Panc1 (cell line): ENCODE measurements around the gene MRAP. TPM values are rescaled to one million over a fixed set of nuclear protein-coding genes. Genes with fewer than 3 reads are reported as not detected.

Experiments
- ATAC-seq: fragments of 200-7000 bp; cut with Tn5 transposase; 2 replicates; pipeline ENCODE4 v1.9.1; 2020; ENCODE audit warnings: mild to moderate bottlenecking, moderate library complexity
- BruUV-seq: library from RNA; stranded (reverse); fragments of 400-500 nt; replicated peaks from 2 replicates; lab custom pipeline; 2021; lab: Mats Ljungman, UMichigan
- CTCF ChIA-PET: fragments of 300-600 bp; sonication (Branson Sonifier 250); formaldehyde crosslinking; loops from one replicate; lab custom pipeline; 2022; ENCODE audit warnings: antibody characterized with exemption; lab: Charles Lee
- POLR2A ChIA-PET: fragments of 300-600 bp; sonication (Branson Sonifier 250); formaldehyde crosslinking; loops from one replicate; lab custom pipeline; 2022; ENCODE audit warnings: antibody characterized with exemption; lab: Charles Lee
- DNase-seq: peaks from one replicate; pipeline ENCODE4 v3.0.0-alpha.2; 2010; ENCODE audit warnings: low read depth, low spot score
- H3K27ac ChIP-seq: 2 replicates; pipeline ENCODE4 v1.5.1; 2011; ENCODE audit warnings: mild to moderate bottlenecking, low read length, inconsistent platforms
- H3K27me3 ChIP-seq: fragments of 200-500 bp; sonication (Bioruptor generic); 2 replicates; pipeline ENCODE4 v1.6.0; 2014; ENCODE audit warnings: low read length, inconsistent platforms; ENCODE audit not compliant: control insufficient read depth, insufficient read depth
- H3K36me3 ChIP-seq: fragments of 200-500 bp; sonication (Bioruptor generic); 2 replicates; pipeline ENCODE4 v1.5.1; 2014; ENCODE audit warnings: inconsistent platforms, mild to moderate bottlenecking, low read length, moderate library complexity; ENCODE audit not compliant: control insufficient read depth, insufficient read depth
- H3K4me1 ChIP-seq: 2 replicates; pipeline ENCODE4 v1.5.1; 2011; ENCODE audit warnings: inconsistent platforms, mild to moderate bottlenecking, low read length, moderate library complexity; ENCODE audit not compliant: control insufficient read depth, insufficient read depth
- H3K4me3 ChIP-seq, 2 experiments: 2 replicates each; pipeline ENCODE4 v1.5.1; 2011 to 2012; ENCODE audit warnings: low read depth in 2 of 2, low read length in 2 of 2, mild to moderate bottlenecking in 2 of 2, inconsistent platforms in 1 of 2, moderate library complexity in 1 of 2
- H3K9me3 ChIP-seq: fragments of 200-500 bp; sonication (Bioruptor generic); 2 replicates; pipeline ENCODE4 v1.5.1; 2014; ENCODE audit warnings: low read depth, mild to moderate bottlenecking, inconsistent platforms, low read length, moderate library complexity; ENCODE audit not compliant: control insufficient read depth, insufficient read depth
- POLR2AphosphoS5 ChIP-seq: IDR thresholded peaks from 2 replicates; pipeline ENCODE4 v1.6.1; 2012; ENCODE audit warnings: mild to moderate bottlenecking, low read depth, low read length, moderate library complexity
- SIN3A ChIP-seq: IDR thresholded peaks from 2 replicates; pipeline ENCODE4 v1.6.1; 2012; ENCODE audit warnings: low read depth, mild to moderate bottlenecking, low read length, moderate library complexity, borderline replicate concordance; ENCODE audit not compliant: insufficient read depth
- TCF7L2 ChIP-seq: IDR thresholded peaks from 2 replicates; pipeline ENCODE4 v1.6.1; 2011; ENCODE audit warnings: mild to moderate bottlenecking, low read depth, low read length, inconsistent platforms
- in situ Hi-C: cut with HindIII; loops from 2 replicates; pipeline ENCODE4 v1.10.0; 2016; ENCODE audit warnings: low sequenced_read_pairs, low pct_unique_long_range_greater_than_20kb
- intact Hi-C: fragments of 100-400 bp; cut with micrococcal nuclease; formaldehyde crosslinking; loops from one replicate; pipeline ENCODE4 v1.10.0; 2022; ENCODE audit not compliant: unreplicated experiment
- total RNA-seq: library from RNA; stranded (reverse); gene quantifications from one replicate; pipeline ENCODE4 v1.2.1, GENCODE V29; 2021; ENCODE audit not compliant: unreplicated experiment
- TF ChIP-seq, protein P1 (sequence below), 2 experiments: IDR thresholded peaks; 2 replicates each; pipeline ENCODE4 v1.6.1; 2011 to 2012; ENCODE audit warnings: low read depth in 2 of 2, control low read depth in 1 of 2, low read length in 1 of 2, mild to moderate bottlenecking in 1 of 2, moderate library complexity in 1 of 2; ENCODE audit not compliant: insufficient read depth in 1 of 2
- TF ChIP-seq, protein P2 (sequence below): fragments of 450-650 bp; IDR thresholded peaks from 2 replicates; pipeline ENCODE4 v1.5.1; 2017; ENCODE audit warnings: mild to moderate bottlenecking

Gene MRAP
- total RNA-seq, 1 experiment from 2014 or later = not detected

DNA sequence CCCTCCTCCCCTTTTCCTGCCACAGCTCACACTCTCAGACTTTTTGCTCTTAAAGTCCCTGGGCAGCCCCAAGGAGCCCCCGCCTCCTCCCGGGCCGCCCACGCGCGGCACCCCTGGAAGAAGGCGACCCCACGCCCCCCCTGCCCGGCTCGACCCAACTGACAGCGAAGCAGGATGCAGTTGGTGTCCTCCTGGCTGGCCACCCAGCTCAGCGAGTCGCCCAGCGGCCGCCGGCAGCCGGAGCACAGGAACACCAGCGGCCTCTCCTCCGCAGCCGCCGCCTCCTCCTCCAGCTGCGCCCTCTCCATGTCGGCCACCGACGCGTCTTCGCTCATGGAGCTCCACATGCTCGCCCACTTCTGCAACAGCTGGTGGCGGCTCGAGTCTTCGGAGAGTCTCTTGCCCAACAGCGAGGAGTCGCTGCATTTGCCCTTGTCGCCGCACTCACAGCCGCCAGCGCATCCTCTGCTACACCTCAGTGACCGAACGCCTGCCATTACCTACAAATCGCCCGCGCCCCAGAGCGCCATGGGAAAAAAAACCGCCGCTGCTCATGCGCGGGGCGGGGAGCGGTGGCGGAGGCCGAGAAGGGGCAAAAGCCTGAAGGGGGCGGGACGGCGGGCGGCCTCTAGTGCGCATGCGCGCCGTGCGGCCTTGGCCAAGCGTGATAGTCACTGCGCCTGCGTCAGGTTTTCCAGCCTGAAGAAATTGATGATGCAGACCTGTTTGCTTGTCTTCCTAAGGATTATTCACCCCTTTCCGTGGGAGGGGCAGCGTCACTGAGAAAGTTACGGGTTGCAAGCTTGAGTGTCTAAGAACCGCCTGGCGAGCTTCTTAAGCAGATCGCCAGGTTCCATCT lies 19.9 kb upstream of the MRAP start, which contains the start of gene MIS18A:
Gene MIS18A (minus strand): TSS at position 532 of the 859 bp plus-strand sequence. CDS start 35 bp downstream, at position 497.
- intact Hi-C loops = no loop called here
- POLR2A ChIA-PET = no interaction called here

DNA sequence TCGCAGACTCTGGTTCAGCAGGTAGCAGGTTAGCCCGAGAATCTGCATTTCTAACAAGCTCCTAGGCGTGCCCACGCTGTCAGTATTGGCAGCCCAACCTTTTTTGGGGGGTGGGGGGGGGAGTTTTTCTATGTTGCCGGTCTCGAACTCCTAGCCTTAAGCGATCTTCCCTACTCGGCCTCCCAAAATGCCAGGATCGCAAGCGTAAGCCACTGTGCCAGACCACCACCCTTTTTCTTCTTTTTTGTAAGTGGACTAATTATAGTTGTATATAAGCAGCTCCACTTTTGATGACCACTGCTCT lies 19.3 kb upstream of the MRAP start:
- no peaks in the 10 kb centered on the region for H3K9me3 ChIP-seq
- H3K4me3 ChIP-seq = peak overlapping the region; percentile 86 to 87
- no TSS peak for BruUV-seq
- intact Hi-C loops = no loop called here
- H3K27me3 ChIP-seq = no peaks in the 10 kb centered on the region
- no peak; the same call in 1 of the 2 replicates for ATAC-seq
- in situ Hi-C loops = no loop called here
- peaks cover 2% of the 10 kb centered on the region for H3K36me3 ChIP-seq
- peak overlapping the region; percentile 75 for H3K27ac ChIP-seq
- POLR2A ChIA-PET = no interaction called here
- H3K4me1 ChIP-seq = peaks cover 11% of the 10 kb centered on the region
- DNase-seq = no peak
- TF ChIP-seq, protein P1, sequence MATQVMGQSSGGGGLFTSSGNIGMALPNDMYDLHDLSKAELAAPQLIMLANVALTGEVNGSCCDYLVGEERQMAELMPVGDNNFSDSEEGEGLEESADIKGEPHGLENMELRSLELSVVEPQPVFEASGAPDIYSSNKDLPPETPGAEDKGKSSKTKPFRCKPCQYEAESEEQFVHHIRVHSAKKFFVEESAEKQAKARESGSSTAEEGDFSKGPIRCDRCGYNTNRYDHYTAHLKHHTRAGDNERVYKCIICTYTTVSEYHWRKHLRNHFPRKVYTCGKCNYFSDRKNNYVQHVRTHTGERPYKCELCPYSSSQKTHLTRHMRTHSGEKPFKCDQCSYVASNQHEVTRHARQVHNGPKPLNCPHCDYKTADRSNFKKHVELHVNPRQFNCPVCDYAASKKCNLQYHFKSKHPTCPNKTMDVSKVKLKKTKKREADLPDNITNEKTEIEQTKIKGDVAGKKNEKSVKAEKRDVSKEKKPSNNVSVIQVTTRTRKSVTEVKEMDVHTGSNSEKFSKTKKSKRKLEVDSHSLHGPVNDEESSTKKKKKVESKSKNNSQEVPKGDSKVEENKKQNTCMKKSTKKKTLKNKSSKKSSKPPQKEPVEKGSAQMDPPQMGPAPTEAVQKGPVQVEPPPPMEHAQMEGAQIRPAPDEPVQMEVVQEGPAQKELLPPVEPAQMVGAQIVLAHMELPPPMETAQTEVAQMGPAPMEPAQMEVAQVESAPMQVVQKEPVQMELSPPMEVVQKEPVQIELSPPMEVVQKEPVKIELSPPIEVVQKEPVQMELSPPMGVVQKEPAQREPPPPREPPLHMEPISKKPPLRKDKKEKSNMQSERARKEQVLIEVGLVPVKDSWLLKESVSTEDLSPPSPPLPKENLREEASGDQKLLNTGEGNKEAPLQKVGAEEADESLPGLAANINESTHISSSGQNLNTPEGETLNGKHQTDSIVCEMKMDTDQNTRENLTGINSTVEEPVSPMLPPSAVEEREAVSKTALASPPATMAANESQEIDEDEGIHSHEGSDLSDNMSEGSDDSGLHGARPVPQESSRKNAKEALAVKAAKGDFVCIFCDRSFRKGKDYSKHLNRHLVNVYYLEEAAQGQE (IDR thresholded peaks at IDR 0.05; ENCODE audit: insufficient read depth in 1 of 2, low read depth in 2 of 2, low read length in 1 of 2) = no peak
- TF ChIP-seq SIN3A (no peak), POLR2AphosphoS5 (no peak), TCF7L2 (no peak)
- TF ChIP-seq, protein P2, sequence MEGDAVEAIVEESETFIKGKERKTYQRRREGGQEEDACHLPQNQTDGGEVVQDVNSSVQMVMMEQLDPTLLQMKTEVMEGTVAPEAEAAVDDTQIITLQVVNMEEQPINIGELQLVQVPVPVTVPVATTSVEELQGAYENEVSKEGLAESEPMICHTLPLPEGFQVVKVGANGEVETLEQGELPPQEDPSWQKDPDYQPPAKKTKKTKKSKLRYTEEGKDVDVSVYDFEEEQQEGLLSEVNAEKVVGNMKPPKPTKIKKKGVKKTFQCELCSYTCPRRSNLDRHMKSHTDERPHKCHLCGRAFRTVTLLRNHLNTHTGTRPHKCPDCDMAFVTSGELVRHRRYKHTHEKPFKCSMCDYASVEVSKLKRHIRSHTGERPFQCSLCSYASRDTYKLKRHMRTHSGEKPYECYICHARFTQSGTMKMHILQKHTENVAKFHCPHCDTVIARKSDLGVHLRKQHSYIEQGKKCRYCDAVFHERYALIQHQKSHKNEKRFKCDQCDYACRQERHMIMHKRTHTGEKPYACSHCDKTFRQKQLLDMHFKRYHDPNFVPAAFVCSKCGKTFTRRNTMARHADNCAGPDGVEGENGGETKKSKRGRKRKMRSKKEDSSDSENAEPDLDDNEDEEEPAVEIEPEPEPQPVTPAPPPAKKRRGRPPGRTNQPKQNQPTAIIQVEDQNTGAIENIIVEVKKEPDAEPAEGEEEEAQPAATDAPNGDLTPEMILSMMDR = no peak
- CTCF ChIA-PET = interaction anchor here (0.6 kb wide), 1 partner anchor 970 kb away, joined by 6 read pairs; no protein-coding TSS in a partner anchor

More for the DNA sequence above, 19.9 kb upstream of the MRAP start, which contains the start of gene MIS18A:
- ATAC-seq = peak; percentile 95
- peak within 1 kb of the TSS; percentile 76 for H3K27ac ChIP-seq
- H3K27me3 ChIP-seq = no peaks in the 10 kb centered on the region
- peak; percentile 67 for DNase-seq
- in situ Hi-C loops = no loop called here
- H3K4me1 ChIP-seq = peaks cover 11% of the 10 kb centered on the region
- no peaks in the 10 kb centered on the region for H3K9me3 ChIP-seq
- peak within 1 kb of the TSS; percentile 86 to 87 for H3K4me3 ChIP-seq
- CTCF ChIA-PET = no interaction called here
- BruUV-seq = no TSS peak
- peaks cover 2% of the 10 kb centered on the region for H3K36me3 ChIP-seq
- TF ChIP-seq, protein P1 (IDR thresholded peaks at IDR 0.05; ENCODE audit: insufficient read depth in 1 of 2, low read depth in 2 of 2, low read length in 1 of 2) = 0 out of 4 replicates have a peak, but pooled peaks of 1 of the 2 experiments have one; percentile 41
- TF ChIP-seq, protein P2 = no peak
- TF ChIP-seq POLR2AphosphoS5 (peak; percentile 87; the same call in 1 of the 2 replicates), SIN3A (peak; percentile 88), TCF7L2 (no peak)
